Right hindlimb (tissue), 1 donor: Measurements from ENCODE around the gene NHS.

Experiments
- DNase-seq: peaks from one replicate; pipeline ENCODE4 v3.0.0-alpha.2; 2018

The NHS gene

DNA sequence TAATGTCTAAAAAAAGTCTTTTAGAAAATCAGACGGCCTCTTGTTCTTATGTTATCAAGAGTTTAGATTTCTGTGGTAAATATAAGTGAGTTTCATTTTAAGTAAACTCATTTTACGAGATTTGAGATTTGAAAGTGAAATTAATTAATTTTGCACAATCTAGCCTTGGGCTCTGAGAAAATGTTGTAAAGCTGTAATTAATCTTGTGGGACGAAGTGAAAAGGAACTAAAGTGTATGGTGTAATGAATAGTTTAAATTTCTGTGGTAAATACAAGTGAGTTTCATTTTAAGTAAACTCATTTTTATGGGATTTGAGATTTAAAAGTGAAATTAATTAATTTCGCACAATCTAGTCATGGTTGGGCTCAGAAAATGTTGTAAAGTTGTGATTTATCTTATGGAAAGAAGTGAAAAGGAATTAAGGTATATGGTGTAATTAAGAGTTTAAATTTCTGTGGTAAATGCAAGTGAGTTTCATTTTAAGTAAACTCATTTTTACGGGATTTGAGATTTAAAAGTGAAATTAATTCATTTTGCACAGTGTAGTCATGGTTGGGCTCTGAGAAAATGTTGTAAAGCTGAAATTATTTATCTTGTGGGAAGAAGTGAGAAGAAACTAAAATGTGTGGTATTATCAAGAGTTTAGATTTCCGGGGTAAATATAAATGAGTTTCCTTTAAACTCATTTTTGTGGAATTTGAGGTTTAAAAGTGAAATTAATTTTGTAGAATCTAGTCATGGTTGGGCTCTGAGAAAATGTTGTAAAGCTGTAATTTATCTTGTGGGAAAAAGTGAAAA lies 363.9 kb downstream of the NHS start:
- no peak for DNase-seq

DNA sequence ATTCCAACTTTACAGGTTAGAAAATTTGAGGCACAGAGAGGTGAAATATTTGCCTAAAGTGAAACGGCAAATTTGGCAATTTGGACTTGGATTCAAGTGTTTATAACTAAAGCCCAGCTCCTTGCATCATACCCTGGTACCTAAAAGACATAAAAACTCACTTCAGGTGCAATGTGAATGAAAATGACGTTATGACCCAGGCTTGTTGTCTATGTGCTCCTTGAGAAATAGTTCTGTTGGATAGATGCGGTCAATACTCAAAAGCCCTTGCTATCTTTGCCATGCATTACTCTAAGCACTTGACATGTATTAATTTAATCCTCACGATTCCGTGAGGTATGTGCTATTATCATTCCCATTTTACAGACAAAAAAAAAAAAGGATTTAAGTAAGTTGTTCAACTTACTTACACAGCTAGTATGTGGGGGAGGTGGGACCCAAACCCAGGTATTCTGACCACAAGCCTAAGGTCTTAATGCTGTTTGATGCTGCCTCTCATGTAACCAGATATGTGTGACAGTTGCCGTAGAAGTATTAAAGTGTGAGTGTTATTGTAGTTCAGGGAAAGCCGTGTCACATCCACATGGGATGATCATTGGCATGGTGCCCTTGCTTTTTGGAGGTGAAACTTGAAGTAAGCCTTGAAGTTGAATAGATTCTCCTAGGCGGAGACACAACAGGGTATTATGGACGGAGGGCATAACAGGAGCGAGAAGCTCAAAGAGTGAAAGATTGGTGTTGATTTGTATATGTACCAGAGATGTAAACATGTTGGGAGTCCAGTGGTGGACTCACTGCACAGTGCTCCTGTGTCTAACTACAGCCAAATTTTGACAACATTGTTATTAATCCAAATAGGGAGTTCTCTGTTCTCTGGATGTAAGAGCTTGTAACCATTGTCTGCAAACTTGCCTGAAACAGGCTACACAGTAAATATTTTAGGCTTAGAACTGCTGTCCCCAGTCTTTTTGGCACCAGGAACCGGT lies 365.4 kb downstream of the NHS start:
- no peak for DNase-seq

DNA sequence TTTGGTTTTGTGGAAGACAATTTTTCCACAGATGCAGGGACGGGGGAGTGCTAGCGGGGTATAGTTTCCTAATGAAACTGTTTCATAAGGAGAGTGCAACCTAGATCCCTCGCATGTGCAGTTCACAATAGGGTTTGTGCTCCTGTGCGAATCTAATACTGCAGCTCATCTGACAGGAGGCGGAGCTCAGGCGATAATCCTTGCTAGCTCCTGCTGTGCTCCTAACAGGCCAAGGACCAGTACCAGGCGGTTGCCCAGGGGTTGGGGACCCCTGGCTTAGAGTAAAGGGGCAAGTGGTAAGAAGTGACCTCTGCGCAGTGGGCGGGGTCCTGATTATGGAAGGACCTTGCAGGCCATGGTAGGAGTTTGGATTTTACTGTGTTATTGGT lies 366.1 kb downstream of the NHS start:
- DNase-seq: no peak

DNA sequence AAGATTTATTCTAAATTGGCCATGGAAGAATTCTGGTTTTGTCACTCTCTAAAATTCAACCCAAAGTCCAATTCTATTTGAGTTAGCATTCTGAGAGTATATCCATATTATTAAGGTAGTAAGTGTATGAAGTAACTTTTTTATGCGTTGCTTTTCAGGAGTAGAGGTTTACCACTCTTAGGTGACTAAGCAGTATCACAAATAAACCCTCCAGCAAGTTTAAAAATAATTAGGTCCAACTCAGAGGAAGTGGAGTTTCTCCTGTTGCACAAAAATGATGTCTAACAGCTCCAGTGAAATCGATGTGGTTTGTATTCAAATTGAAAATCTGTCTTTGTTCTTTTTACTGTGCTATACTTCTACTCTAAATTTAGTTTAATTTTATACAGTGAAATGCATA lies 368.9 kb downstream of the NHS start:
- DNase-seq: no peak

DNA sequence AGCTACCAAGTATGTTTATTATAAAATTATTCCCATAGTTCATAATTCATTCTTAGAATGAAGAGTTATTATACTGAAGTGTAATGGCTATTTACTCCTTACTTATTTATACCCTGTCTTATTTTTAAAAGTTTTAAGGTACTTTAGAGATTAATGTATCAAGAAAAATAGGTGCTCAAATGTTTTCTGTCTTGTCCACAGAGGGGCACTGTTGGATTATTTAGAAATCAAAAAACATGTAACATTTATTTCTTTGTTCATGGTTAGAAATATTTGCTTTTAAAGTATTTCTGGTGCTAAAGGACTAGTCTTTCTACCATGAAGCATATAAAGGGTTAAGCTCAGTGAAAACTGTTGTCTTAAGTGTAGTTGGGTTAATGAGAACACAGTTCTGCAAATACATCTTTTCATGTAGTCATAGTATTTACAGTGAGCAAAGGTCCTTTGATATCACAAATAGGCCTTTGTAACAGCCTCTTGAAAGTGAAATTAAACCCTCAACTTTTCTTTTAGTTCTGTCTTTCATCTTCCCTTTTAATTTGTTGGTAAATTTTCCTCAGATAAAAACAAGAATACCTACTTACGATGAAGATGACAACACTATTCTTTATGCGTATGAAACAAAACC lies 370.0 kb downstream of the NHS start:
- DNase-seq: no peak

DNA sequence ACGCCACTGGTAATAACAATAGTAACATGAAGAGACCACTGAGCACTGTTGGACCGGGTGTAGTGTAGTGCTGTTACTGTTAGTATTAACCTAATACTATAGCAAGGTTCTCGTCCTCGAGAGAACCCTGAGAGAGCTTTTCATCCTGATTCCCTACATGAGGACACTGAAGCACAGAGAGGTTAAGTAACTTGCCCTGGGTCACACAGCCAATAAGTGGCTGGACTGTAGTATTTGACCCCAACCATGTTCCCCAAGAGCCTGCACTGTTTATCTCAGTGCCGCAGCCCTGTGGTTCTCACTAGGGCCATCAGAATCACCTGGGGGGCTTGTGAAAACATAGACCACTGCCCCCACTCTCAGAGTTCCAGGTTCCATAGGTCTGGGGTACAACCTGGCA lies 372.7 kb downstream of the NHS start:
- no peak for DNase-seq

DNA sequence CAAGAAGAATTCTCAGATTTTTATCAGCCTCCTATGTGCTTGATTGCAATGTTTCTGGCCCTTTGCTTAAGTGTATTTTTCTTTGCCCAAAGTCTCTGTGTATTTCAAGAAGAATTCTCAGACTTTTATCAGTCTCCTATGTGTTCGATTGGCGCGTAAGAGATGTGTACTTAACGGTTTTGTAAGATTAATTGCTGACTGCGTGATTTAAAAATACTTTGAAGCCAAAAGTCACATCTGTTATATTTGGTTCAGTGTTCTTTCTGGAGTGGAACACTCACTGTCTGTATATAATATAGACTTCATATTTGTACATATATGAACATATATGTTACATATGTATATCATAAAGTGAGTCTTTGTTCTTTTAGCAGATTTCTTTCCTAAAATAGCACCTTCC lies 373.7 kb downstream of the NHS start:
- no peak for DNase-seq

DNA sequence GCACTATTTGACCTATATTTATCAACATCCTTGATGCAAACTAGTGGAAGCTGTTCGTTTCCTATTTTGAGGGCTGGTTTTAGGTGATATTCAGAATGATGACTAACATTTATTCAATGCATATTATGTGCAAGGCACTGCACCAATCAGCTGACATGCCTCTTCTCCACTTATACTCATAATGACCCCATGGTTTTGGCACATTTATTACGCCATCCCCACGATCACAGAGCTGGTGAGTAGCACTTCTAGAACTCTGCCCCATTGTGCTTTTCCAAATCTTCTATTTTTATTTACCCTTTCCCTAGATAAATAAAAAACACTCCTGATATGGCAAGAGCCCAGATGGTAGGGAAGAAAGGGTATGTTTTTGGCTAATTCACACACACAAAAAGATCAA lies 375.4 kb downstream of the NHS start:
- DNase-seq: no peak

DNA sequence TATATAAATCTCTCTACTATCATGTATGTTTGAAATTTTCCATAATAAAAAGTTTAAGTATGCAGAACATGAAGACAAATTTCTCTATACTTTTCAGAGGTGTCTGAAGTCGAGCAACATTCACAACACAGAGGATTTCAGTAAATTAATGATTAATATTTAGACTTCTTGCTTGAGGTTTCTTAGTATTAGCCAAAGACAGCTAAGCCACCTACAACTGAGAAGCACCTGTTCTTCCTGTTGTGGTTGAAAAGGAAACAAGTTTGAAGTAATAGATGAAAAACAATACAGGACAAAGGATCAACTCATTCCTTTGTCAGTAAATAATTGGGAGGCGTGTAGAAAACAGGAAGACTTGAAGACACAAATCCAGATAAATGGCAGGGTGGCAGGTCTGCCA lies 383.4 kb downstream of the NHS start:
- DNase-seq: no peak

DNA sequence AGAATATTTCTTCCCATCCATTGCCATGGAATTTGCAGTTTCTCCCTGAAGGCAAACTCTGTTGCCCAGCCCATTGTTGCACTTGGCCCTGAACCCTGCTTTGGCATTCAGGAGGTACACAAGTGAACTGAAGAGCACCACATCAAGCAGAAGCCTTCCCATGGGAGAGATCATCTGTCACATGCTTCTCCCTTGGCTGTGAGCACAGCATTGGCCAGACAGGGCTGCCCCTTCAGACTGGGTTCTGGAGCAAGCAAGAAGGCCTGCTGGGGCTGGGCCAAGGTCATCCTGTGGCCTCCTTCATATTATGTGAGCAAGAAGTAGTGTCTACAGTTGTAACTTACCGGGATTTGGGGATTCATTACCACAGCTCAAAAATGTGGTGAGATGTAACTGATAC lies 385.0 kb downstream of the NHS start:
- no peak for DNase-seq

DNA sequence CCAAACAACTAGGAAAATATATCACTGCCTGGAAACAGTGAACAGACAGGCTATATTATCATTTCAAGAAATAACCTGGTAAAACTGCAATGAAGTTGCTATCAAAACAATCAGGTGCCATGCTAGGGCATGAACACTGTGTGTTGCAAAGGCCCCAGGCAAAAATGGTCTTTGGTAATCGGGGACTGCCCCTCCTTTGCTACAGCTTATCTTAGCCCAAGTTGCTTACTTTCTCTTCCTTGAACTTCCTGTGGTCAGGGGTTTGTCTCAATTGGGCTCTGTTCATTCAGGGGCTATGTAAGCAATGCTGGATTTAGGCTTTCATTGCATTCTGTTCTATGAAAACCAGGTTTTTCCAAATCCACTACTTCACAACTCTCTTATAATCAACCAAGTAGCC lies 392.7 kb downstream of the NHS start:
- no peak for DNase-seq

DNA sequence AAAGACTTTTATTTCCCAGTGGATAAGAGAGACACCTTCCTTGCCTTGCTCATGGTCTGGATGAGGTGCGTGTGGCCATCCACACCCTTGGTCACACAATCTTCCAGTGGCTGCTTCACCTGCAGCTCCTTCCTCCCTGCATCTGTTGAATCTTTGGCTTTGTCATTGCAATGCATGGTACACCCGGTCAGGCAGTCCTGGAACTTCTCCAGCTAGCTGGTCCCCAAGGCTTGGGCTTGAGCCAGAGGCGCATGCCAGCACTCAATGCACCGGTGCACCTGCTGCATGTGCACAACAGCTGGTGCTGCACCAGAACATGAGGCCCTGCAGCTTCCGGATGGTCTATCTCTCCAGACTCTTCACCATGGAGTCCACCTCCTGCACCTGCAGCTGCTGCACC lies 394.0 kb downstream of the NHS start:
- no peak for DNase-seq

DNA sequence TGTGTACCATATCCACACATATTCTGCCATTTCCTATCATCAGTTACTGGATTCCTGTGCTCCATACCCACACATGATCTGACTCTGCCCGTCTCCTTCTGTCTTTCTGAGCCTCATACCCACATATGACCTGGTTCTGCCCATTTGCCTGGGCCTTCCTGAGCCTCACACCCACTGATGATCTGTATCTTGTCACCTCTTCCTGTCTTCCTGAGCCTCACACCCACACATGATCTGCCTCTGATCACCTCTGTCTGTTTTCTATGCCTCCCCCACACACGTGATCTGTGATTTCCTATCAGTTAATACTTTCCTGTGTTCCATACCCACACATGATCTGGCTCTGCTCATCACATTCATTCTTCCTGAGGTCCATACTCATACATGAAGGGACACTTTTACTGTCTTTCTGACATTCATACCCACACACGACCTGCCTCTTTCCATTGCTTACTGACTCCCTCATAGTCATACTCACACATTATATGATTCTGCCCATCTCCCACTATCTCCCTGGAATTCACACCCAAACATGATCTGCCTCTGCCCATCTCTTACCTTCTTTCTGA lies 394.8 kb downstream of the NHS start:
- DNase-seq: no peak

DNA sequence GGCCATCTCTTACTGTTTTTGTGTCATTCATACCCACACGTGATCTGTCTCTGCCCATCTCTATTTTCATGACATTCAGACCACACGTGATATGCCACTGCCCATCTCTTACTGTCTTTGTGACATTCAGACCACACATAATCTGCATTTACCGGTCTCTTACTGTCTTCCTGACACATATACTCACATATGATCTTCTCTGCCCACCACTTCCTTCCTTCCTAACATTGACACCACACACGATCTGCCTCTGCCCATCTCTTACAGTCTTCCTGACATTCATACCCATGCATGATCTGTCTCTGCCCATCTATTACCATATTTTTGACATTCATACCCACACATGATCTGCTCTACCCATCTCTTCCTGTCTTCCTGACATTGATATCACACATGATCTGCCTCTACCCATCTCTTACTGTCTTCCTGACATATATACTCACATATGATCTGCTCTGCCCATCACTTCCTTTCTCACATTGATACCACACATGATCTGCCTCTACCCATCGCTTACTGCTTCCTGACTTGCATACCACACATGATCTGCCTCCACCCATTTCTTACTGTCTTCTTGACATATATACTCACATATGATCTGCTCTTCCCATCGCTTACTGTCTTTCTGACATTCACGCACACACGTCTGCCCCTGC lies 398.3 kb downstream of the NHS start:
- no peak for DNase-seq

DNA sequence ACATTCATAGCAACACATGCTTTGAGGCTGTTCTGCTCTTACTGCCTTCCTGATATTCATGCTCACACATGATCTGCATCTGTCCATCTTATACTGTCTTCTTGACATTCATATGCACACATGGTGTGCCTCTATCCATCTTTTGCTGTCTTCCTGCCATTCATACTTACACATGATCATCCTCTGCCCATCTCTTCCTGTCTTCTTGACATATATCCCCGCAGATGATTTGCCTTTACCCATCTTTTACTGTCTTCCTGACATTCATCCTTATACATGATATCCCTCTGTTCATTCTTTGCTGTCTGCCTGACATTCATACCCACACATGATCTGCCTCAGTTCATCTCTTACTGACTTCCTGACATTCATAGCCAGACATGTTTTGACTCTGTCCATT lies 399.1 kb downstream of the NHS start:
- DNase-seq: no peak

DNA sequence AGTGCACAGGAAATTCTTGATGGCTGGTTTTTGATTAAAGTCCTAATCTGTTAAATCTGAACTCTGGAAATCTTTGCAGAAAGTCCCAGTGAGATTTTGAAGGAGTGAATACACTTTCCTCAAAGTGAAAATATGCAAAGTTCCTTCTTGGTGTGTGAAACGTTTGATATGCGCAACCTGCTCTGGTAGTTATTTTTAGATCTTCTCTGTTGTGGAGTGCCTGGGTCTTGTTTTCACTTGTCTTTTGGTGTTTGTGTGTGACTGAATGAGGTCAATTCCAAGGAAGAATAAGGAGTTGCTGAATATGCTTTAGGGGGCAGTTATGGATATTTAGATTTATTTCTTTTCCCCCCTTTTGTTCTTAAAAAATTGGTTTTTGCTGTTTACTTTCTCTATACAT lies 404.0 kb downstream of the NHS start:
- no peak for DNase-seq

DNA sequence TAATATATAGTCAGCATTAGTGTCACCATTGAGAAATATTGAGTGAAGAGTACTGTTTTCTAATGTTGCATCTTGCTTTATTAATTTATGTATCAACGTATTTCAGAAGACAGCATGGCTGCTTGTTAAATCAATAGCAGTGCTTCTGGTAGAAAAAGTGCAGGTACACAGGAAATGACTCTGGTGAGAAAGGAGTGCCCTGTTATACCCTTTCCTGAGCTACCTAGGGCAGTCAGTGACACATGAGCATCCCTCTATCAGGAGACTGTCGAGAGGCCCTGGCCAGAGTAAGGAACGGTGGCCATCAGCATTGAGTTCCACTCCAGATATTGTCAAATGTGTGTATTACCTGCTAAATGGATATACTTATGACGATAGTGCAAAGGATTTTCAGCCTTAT lies 404.4 kb downstream of the NHS start:
- DNase-seq: no peak
